CD4-positive, alpha-beta T cell treated with Interleukin-17A for 4 hours (primary cell): Measurements from ENCODE around the gene POLRMT.
A peak's percentile ranks its signal among the peaks of the same experiment; 100 is the strongest.
"Not testable (repeated sequence)": the region's sequence is repeated elsewhere in the genome, so short reads cannot be mapped to it uniquely, and the experiment has no call there.

ENCODE experiments used
- DNase-seq: peaks from one replicate; pipeline ENCODE4 v3.0.0-alpha.2; 2020; ENCODE audit warnings: mixed read lengths

POLRMT gene

DNA sequence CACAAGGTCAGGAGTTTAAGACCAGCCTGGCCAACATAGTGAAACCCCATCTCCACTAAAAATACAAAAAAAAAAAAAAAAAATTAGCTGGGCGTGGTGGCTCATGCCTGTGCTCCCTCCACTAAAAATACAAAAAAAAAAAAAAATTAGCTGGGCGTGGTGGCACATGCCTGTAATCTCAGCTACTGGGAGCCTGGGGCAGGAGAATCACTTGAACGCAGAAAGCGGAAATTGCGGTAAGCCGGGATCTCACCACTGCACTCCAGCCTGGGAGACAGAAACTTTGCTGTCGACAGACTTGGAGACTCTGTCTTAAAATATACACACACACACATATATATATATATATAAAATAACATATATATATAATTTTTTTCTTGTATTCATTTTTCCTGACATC is 6.8 kb downstream of the POLRMT start:
- not testable (repeated sequence) for DNase-seq

DNA sequence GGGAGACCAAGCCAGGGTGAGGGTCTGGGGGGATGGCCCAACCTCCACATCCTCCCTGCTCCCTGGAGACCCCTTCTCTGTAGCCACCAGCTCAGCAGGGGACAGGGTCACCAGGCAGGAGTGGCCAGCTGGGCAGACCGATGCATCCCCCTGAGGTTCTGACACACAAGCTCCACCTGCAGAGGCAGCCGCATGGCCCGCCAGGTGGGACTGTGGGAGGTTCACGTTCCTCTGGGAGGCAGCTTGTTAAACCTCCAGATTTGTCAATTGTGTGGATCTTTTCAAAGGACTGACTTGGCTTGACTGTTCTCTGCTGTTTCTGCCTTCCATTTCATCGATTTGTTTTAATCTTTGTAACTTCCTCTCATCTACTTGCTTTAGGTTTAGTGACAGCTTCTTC is 8.1 kb downstream of the POLRMT start:
- DNase-seq = no peak

DNA sequence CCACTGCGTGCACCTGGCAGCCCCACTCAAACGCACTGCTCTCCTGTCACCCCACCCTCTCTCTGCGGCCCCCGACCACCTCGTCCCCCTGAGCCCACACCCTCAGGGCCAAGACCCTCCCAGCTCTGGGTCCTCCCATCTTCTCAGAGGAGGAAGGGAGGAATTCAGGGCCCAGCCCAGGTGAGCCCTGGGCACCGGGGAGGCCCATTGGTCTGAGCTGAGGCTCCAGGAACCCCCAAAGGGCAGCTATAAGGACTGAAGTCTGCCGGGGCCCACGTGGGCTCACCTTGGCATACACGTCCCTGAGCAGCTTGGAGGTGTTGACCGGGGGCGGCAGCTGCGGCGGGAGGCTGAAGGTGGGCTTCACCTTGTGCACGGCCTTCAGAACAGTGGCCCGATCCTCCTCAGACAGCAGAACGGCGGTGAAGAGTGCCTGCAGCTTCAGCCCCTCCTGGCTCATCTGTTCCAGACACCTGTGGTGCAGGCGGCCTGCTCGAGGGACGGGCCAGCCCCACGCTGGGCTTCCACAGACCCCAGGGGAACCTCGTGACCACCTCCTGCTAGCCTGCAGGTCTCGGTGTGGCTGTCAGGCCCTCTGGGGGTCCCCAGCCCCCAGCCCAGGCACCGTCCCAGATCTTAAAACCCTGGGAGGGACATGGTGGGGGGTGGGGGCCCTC is 8.8 kb downstream of the POLRMT start:
- DNase-seq = no peak

DNA sequence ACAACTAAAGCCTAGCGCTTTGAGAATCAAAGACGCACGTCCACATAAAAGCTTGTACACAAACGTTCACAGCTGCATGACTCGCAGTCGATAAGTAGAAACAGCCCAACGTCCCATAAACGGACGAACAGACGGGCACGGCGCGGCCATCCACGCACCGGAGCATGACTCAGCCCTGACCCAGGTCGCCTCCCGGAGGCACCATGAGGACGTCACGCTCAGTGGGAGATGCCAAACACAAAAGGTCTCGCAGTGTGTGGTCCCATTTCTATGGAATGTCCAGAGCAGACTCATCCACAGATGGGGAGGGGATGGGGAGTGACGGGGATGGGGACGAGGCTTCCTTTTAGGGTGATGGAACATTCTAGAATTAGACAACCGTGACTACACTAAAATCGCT is 9.4 kb downstream of the POLRMT start:
- no peak for DNase-seq

DNA sequence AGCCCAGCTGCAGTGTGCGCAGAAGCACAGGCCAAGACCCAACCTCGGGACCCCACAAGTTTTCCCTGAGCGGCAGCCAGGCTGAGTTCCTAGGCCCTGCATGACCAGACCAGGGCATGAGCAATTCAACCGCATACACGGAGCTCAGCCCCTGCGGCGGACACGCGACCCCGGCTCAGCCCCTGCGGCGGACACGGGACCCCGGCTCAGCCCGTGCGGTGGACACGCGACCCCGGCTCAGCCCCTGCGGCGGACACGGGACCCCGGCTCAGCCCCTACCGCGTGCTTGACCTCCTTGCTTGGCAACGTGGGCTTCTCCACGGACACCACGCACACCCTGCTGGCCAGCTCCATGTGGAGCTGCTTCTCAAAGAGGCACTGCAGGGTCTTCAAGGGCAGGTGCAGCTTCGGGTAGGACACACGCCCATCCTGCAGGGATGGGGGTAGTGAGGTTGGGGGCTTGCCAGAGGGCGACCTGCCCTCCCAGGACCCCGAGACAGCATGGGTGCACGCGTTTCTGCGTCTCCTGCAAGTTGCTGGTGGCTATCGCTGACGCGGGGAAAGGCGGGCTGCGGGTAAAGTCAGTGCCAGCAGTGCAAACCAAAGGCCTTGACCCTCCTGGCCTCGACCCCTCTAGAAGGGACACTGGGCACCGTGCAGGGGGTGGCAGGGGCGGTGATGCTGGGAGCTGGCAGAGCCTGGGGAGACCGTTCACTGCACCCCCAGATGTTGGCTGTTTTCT is 10.0 kb downstream of the POLRMT start:
- no peak for DNase-seq

DNA sequence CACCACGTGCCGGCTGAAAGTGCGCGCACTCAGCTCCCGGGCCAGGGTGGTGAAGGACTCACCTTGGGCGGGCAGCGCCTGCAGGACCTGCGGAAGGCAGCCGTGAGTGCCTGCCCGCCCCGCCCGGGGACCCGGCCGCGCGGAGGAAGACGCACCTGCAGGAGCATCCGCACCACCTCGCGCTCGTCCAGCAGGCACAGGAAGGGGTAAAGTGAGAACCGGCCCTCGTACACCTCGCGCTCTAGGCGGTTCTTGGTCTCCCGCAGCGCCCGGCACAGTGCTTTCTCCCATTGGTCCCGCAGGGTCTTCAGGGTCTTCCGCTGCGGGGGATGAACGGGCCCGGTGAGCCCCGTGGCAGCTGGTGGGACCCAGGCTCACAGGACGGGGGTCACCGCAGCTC is 10.7 kb downstream of the POLRMT start:
- no peak for DNase-seq

DNA sequence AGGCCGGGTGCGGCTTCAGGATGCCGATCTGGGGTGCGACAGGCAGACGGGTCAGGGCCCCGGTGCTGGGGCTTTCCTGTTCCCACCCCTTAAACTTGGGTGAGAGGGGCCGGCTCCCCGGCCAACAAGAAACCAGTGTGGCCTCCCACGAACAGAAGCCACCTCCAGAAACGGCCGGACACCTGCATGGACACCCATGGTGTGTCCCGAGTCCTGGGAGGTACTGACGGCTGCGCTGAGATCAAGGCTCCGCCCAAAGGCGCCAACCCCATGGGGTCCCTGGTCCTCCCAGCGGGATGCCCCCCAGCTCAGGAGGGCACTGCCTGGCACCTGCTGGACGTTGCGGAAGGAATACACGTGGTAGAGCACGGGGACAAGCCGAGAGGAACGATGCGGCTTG is 11.5 kb downstream of the POLRMT start:
- DNase-seq = no peak

DNA sequence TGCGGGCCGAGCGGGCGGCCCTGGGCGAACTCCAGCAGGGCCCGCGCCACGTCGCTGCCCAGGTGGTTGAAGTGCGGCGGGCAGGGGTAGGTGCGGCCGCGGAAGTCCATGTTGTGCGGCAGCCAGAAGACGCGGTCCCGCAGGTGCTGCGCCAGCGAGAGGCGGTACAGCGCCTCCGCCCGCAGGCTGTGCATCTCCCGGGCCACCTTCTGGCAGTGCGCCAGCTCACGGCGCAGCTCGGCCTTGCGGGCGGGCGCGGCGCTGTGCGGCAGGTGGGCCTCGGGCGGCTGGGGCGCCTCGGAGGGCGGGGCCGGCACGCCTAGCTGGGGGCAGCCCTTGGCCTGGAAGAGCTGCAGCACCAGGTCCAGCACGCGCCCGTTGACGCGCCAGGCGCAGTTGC is 12.1 kb downstream of the POLRMT start:
- DNase-seq = not testable (repeated sequence)

DNA sequence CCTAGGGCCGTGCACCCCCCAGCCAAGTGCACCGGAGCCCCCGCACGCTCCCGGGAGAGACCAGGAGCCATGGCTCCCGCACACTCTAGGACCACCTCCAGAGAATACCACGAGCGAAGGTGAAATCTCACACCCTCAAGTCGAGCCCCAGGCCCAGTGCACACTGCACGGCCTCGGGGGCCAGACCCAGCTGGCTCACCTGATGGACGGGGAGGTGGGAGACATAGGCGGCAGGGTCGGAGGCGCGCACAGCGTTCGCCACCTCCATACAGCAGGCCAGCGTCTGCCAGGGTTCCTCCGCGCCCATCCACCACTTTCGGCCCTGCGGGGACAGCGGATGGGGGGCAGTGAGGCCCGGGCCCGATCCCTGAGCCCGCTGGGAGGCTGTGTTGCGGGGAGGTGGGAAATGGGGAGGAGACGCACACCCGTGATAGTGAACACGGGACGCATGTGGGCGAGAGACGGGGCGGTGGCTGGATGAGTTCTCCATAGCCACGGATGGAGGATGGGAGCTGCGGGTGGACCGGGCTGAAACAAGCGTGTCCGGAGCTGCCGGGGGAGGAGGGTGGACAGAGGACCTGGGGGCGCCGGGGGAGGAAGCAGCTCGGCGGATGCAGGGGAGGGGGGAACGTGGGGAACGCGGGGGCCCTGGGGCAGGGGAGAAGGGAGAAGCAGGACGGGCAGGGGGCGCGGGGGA is 13.0 kb downstream of the POLRMT start:
- DNase-seq = no peak

DNA sequence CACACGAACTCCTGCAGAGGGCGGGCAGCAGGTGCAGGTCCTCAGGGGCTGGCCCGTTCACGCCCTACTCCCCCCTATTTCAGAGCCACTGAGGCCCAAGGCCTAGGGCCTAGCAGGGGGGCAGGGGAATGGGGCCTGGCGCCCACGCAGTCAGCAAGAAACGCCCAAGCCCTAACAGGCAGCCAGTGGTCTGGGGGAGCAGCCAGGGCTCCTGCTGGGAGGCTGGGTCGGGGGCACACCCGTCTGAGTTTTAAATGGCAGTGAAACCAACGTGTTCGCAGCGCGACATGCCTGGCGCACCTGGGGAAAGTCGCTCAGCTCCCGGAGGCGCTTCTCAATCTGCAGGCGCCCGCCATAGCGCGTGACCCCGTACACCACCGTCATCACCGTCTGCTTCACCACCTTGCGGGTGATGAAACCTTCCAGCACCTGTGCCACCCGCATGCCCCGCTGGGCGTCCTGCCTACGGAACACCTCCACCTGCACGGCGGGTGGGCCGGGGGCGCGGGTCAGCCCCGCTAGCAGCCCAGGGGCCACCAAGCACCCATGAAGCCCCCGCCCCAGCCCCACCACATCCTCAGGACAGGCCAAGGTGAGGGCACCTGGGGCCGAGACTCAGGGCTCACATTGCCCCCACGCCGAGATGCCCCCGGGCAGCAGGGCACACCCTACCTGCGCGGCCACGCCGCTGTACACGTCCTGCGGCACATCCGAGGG is 13.9 kb downstream of the POLRMT start:
- DNase-seq = no peak

DNA sequence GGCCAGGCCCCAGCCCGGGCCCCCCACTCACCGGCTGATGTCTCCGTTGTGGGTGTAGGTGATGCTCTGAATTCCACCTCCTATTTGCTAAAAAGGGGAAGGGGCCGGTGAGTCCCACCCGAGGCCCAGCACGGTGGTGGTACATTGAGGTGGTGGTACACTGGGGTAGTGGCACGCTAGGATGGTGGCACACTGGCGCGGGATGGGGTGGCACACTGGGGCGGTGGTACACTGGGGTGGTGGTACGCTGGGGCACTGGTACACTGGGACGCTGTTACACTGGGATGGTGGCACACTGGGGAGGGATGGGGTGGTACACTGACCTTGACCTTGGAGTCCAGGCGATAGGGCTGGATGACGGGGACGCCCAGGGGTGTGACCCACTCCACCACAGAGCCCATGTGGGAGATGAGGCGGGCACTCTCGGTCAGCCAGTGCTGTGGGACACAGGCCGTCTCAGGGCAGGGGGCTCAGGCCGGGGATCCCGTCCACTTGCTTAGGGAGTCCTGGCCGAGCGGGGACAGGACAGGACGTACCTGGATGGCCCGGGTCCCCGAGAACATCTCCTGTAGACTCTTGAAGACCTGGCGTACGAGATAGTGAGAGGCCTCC is 14.6 kb downstream of the POLRMT start:
- DNase-seq = no peak

DNA sequence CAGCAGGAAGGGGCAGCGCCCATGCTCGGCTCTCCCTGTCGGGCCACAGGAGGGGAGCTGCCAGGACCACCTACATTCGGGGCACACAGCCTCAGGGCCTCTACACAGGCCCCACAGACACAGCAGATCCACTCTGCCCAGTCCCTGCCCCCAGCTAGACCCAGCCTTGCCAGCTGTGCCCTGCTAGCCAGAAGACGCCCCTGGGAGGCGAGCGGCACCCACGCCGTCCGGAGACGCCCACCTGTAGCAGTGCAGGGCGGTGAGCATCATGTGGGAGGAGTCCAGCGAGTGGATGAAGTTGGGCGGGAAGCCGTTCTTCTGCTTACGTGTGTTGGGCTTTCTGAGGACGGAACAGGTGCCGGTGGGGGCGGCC is 15.1 kb downstream of the POLRMT start:
- DNase-seq = no peak

DNA sequence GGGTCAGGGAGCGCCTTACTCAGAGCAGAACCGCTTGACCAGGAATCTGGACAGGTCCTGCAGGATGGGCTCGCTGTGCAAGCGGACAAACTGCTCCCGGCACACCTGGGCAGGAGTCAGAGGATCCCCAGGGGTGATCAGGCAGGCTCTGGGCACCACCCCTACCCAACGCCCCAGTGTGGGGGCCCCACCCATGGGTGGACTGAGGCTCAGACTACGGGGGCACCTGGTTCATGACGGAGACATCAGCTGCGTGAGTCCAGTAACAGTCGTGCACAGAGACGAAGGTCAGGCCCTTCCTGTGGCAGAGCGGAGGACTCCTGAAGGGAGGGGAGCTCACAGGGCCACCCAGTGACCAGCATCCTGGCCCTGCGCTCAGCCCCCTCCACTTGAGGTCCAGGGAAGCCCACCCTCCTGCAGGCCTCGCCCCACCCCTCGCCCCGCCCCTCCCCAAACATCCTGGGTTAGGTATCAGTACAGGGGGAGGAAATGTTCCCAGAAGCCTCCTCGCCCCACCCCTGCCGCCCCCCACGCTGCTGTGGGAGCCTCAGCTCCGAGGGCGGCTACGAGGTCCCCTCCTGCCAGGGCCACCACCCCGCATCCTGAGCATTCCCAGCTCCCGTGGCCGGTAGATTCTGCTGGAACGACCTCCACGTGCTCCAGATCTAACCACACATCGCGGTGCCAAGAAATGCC is 15.6 kb downstream of the POLRMT start:
- DNase-seq = no peak

DNA sequence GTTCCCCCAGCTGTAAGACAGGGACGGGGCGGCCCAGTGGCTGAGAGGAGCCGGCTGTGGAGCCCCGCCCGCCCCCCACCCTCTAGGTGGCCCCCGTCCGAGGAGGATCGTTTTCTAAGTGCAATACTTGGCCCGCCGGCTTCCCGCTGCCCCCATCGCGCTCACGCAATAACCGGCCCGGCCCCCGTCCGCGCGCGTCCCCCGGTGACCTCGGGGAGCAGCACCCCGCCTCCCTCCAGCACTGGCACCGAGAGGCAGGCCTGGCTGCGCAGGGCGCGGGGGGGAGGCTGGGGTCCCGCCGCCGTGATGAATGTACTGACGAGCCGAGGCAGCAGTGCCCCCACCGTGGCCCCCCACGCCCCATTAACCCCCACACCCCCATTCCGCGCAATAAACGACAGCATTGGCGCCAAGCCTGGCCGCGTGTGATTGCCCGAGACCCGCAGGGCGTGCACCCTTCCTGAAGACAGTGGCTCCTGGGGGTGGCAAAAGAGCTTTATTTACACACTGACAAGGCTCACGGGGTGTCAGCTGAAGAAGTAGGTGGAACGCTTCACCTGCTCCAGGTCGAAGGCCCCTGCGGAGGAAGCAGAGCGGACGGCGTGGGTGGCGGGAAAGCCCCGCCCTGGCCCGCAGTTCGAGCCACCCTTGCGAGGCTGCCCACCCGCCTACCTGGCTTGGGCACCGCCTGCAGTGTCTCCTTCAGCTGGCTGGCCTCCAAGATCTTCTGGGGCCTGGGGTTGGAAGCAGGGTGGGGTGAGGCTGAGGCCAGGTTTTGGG is 16.4 kb downstream of the POLRMT start:
- no peak for DNase-seq

DNA sequence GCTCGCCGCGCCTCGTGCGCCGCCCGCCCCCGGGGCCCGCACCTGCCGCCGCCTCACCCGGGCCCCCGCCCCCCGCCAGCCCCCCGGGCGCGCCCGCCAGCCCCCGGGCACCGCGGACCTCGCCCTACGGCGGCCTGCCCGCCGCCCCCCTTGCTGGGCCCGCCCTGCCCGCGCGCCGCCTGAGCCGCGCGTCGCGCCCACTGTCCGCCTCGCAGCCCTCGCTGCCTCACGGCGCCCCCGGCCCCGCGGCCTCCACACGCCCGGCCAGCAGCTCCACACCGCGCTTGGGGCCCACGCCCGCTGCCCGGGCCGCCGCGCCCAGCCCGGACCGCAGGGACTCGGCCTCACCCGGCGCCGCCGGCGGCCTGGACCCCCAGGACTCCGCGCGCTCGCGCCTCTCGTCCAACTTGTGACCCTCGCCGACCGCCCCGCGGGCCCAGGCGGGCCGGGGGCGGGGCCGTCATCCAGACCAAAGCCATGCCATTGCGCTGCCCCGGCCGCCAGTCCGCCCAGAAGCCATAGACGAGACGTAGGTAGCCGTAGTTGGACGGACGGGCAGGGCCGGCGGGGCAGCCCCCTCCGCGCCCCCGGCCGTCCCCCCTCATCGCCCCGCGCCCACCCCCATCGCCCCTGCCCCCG is 17.2 kb downstream of the POLRMT start:
- no peak for DNase-seq

DNA sequence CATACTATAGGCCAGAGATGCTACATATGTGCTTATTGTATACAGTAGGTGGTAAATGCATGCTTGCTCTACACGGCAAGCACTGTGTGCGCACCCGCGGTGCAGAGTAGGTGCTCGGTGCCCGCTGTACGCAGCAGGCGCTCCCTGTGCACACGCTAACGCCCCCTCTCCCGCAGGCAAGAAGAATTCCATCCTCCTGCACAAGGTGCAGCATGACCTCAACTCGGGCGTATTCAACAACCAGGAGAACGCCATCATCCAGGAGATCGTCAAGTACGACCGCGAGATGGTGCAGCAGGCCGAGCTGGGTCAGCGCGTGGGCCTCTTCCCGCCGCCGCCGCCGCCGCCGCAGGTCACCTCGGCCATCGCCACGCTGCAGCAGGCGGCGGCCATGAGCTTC is 17.7 kb downstream of the POLRMT start:
- DNase-seq = no peak

DNA sequence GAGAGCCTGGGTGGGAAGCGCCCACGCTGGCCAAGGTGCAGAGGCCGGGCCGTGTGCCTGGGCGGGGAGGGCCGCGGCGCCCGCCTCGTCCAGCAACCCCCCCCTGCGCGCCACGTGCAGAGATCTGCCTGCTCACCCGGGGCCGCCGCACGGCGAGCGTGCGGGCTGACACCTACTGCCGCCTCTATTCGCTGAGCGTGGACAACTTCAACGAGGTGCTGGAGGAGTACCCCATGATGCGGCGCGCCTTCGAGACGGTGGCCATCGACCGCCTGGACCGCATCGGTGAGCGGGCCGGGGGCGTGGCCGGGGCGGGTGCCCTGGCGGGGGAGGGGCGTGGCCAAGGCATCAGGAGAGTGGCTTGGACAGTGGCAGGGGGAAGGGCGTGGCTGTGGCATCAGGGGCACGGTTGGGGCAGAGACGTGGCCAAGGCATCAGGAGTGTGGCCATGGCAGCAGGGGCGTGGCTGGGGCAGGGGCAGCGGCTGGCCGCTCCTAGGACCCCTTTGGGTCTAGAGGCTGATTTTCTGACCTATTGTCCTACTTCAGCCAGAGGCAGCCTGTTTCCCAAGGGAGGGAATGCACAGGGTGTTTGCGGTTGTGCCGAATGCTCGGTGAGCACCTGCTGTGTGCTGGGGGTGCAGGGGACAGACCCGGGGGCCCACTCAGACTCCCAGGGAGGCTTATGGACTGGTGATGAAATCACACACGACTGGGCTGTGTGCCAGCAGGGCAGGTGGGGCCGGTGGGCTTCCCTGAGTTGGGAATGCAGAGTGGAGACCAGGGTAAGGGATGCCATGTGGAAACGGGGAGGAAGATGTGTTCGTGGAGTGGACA is 19.4 kb downstream of the POLRMT start:
- no peak for DNase-seq

DNA sequence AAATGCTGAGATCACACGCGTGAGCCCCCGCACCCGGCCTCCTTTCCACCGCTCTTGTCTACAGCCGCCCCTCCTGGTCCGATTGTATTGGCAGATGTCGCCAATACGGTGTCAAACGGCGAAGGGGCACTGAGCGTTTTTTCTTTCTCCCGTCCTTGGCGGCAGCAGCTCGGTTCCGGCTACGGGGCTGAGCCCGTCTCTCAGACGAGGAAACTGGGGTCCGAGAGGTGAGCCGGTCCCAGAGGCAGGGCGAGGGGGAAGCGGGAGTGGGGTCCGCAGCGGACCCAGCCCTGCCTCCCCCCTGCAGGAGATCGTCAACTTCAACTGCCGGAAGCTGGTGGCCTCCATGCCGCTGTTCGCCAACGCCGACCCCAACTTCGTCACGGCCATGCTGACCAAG is 20.4 kb downstream of the POLRMT start:
- no peak for DNase-seq

DNA sequence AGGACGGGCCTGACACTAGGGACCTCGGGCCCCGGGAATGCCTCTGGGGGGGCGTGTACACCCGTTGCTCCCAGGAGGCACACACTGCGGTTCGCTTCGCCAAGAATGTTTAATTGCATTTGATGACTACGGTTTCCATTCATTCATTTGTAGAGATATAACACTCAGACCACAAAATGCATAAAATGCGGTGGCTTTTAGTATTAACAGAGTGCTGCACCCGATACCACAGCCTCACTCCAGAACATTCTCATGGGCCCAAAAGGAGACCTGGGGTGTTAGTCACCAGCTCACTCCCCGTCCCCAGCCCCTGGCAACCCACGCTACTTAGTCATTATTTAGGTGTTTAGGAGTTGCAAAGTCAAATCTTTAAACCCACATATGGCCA is 21.9 kb downstream of the POLRMT start:
- DNase-seq = peak; percentile 61

DNA sequence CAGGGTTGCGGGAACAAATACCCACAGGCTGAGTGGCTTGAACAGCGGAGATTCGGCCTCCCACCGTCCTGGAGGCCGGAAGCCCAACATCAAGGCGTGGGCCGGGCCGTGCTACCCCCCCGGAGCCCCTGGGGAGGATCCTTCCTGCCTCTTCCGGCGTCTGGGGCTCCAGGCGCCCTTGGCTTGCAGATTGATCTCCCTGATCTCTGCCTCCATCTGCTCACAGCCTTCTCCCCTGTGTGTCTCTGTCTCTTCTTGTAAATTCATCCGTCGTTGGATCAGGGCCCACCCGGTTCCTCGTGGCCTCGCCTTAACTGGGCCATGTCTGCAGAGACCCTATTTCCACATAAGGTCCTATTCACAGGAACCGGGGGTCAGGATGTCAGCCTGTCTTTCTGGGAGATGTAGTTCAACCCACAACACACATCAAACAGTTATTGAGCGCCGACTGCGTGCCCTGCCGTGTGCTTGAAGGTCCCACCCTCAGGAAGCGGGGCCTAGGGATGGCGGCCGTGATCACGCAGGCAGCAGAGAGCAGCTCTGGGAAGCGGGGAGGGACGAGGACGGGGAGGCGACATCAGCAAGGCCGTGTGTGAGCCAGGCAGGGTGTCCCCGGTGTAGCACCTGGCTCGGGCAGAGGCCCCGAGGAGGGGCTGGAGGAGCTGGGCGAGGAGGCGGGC is 22.4 kb downstream of the POLRMT start:
- DNase-seq = peak; percentile 76
